OCI-LY7 (cell line): Measurements from ENCODE around the gene FAM3B. TPM values are rescaled to one million over a fixed set of nuclear protein-coding genes. Genes with fewer than 3 reads are reported as not detected.

Source experiments
- BruUV-seq: library from RNA; stranded (reverse); fragments of 400-500 nt; replicated peaks from 2 replicates; lab custom pipeline; 2021; lab: Mats Ljungman, UMichigan
- CTCF ChIA-PET: fragments of 300-600 bp; sonication (Branson Sonifier 250); formaldehyde crosslinking; loops from one replicate; lab custom pipeline; 2022; ENCODE audit warnings: antibody characterized with exemption; ENCODE audit not compliant: unreplicated experiment; lab: Charles Lee
- POLR2A ChIA-PET: fragments of 300-600 bp; sonication (Branson Sonifier 250); formaldehyde crosslinking; loops from one replicate; lab custom pipeline; 2022; ENCODE audit warnings: antibody characterized with exemption; lab: Charles Lee
- DNase-seq: peaks from one replicate; pipeline ENCODE4 v3.0.0-alpha.2; 2015; ENCODE audit warnings: low spot score
- H2AFZ ChIP-seq: fragments of 200-600 bp; sonication (generic), shearing (Covaris generic); 2 replicates; pipeline ENCODE4 v1.6.1; 2014; ENCODE audit warnings: mild to moderate bottlenecking, antibody characterized with exemption, low read length, moderate library complexity
- H3K27ac ChIP-seq: fragments of 200-600 bp; sonication (generic); 2 replicates; pipeline ENCODE4 v1.5.1; 2014; ENCODE audit warnings: mixed run types, low read depth, mild to moderate bottlenecking, moderate library complexity, low read length, inconsistent platforms; ENCODE audit not compliant: poor library complexity, severe bottlenecking
- H3K36me3 ChIP-seq: fragments of 200-600 bp; sonication (generic); 2 replicates; pipeline ENCODE4 v1.6.1; 2014; ENCODE audit warnings: mild to moderate bottlenecking, antibody characterized with exemption, low read length, moderate library complexity, mixed read lengths; ENCODE audit not compliant: insufficient read depth
- H3K4me1 ChIP-seq: fragments of 200-600 bp; sonication (generic); 2 replicates; pipeline ENCODE4 v1.5.1; 2014; ENCODE audit warnings: mild to moderate bottlenecking, low read length; ENCODE audit not compliant: insufficient read depth, poor library complexity, severe bottlenecking
- H3K4me2 ChIP-seq: fragments of 200-600 bp; sonication (generic); 2 replicates; pipeline ENCODE4 v1.6.1; 2014; ENCODE audit warnings: mild to moderate bottlenecking, low read length
- H3K4me3 ChIP-seq: fragments of 200-600 bp; sonication (generic); 2 replicates; pipeline ENCODE4 v1.5.1; 2014; ENCODE audit warnings: mild to moderate bottlenecking, low read depth, low read length; ENCODE audit not compliant: poor library complexity, severe bottlenecking
- H3K79me2 ChIP-seq: fragments of 200-600 bp; sonication (generic); 2 replicates; pipeline ENCODE4 v1.6.1; 2016; ENCODE audit warnings: low read depth, mild to moderate bottlenecking, low read length, moderate library complexity, mixed read lengths; ENCODE audit not compliant: insufficient read depth
- H3K9me2 ChIP-seq: fragments of 200-600 bp; sonication (generic); 2 replicates; pipeline ENCODE4 v1.6.1; 2016; ENCODE audit warnings: mild to moderate bottlenecking, low read length, mixed read lengths; ENCODE audit not compliant: insufficient read depth
- H3K9me3 ChIP-seq: fragments of 200-600 bp; sonication (generic); 2 replicates; pipeline ENCODE4 v1.6.1; 2014; ENCODE audit warnings: mild to moderate bottlenecking, mixed run types, low read length, mixed read lengths
- H4K20me1 ChIP-seq: fragments of 200-600 bp; sonication (generic); 2 replicates; pipeline ENCODE4 v1.6.1; 2014; ENCODE audit warnings: mild to moderate bottlenecking, antibody characterized with exemption, low read length, moderate library complexity, mixed read lengths; ENCODE audit not compliant: insufficient read depth
- CTCF ChIP-seq: fragments of 200-600 bp; sonication (generic); conservative IDR thresholded peaks from 2 replicates; pipeline ENCODE4 v1.5.1; 2014; ENCODE audit warnings: mild to moderate bottlenecking, antibody characterized with exemption, low read length, moderate library complexity, mixed read lengths
- EZH2phosphoT487 ChIP-seq: fragments of 200-600 bp; sonication (generic); IDR thresholded peaks from 2 replicates; pipeline ENCODE4 v1.6.1; 2018; ENCODE audit warnings: low read depth, borderline replicate concordance, mild to moderate bottlenecking, mixed run types, antibody characterized with exemption, low read length, moderate library complexity, mixed read lengths
- intact Hi-C: fragments of 100-400 bp; cut with micrococcal nuclease; formaldehyde crosslinking; loops from one replicate; pipeline ENCODE4 v1.10.0; 2022; ENCODE audit not compliant: unreplicated experiment
- total RNA-seq, 2 experiments: library from RNA; depleted of rRNA in 1 of 2; stranded (reverse); fragments of >200 nt in 1 of 2; shearing (Covaris generic) in 1 of 2; gene quantifications; 2 replicates each; pipeline ENCODE4 v1.2.3, GENCODE V29; 2014 to 2022

FAM3B gene
- total RNA-seq, 2 experiments from 2014 or later, result 0.19 TPM; not detected in 1

- Histone ChIP-seq H3K79me2 (peaks cover 3% of the 10 kb centered on the region; the same call in 1 of the 2 replicates), H3K27ac (peak overlapping the region; percentile 93), H2AFZ (peak overlapping the region; percentile 80), H3K4me3 (peak overlapping the region; percentile 59), H3K36me3 (no peaks in the 10 kb centered on the region), H3K9me3 (no peaks in the 10 kb centered on the region), H3K4me2 (peak overlapping the region; percentile 86), H3K4me1 (peaks cover 46% of the 10 kb centered on the region), H4K20me1 (no peaks in the 10 kb centered on the region), H3K9me2 (no peaks in the 10 kb centered on the region)
- DNase-seq, result peak; percentile 71
- TF ChIP-seq EZH2phosphoT487 (no peak), CTCF (0 out of 2 replicates have a peak, but pooled peaks have one; percentile 45)
- intact Hi-C loops, result loop anchor here (2.0 to 10.0 kb wide), 3 partner anchors 61 to 555 kb away; no protein-coding TSS in a partner anchor
- CTCF ChIA-PET, result interaction anchor here (0.6 to 1.3 kb wide), 7 partner anchors 9 to 86 kb away, joined by 3 to 5 read pairs (median 4); no protein-coding TSS in a partner anchor
- no TSS peak for BruUV-seq
- POLR2A ChIA-PET, result interaction anchor here (0.7 to 3.8 kb wide), 4 partner anchors 9 to 85 kb away, joined by 3 to 17 read pairs (median 6); no protein-coding TSS in a partner anchor
These were observed 52.7 kb downstream of the FAM3B start for GRCh38 chr21:41369105-41369919.

GRCh38 chr21:41369920-41370839, 53.6 kb downstream of the FAM3B start:
- Histone ChIP-seq H3K4me1 (peaks cover 46% of the 10 kb centered on the region), H3K79me2 (peaks cover 3% of the 10 kb centered on the region; the same call in 1 of the 2 replicates), H2AFZ (no peak overlapping the region), H3K4me2 (peak overlapping the region; percentile 86), H3K36me3 (no peaks in the 10 kb centered on the region), H3K27ac (no peak overlapping the region), H3K9me3 (no peaks in the 10 kb centered on the region), H3K4me3 (peak overlapping the region; percentile 26), H4K20me1 (no peaks in the 10 kb centered on the region), H3K9me2 (no peaks in the 10 kb centered on the region)
- CTCF ChIA-PET, result interaction anchor here (1.0 to 1.2 kb wide), 2 partner anchors 8 to 47 kb away, joined by 3 to 4 read pairs; no protein-coding TSS in a partner anchor
- TF ChIP-seq CTCF, result no peak
- no peak for TF ChIP-seq EZH2phosphoT487
- POLR2A ChIA-PET, result interaction anchor here (1.5 kb wide), 1 partner anchor 9 kb away, joined by 3 read pairs; no protein-coding TSS in a partner anchor
- intact Hi-C loops, result loop anchor here (2.0 to 10.0 kb wide), 3 partner anchors 61 to 555 kb away; no protein-coding TSS in a partner anchor
- DNase-seq, result no peak
- no TSS peak for BruUV-seq
